ENCODE results near the gene DDX10.

DNA sequence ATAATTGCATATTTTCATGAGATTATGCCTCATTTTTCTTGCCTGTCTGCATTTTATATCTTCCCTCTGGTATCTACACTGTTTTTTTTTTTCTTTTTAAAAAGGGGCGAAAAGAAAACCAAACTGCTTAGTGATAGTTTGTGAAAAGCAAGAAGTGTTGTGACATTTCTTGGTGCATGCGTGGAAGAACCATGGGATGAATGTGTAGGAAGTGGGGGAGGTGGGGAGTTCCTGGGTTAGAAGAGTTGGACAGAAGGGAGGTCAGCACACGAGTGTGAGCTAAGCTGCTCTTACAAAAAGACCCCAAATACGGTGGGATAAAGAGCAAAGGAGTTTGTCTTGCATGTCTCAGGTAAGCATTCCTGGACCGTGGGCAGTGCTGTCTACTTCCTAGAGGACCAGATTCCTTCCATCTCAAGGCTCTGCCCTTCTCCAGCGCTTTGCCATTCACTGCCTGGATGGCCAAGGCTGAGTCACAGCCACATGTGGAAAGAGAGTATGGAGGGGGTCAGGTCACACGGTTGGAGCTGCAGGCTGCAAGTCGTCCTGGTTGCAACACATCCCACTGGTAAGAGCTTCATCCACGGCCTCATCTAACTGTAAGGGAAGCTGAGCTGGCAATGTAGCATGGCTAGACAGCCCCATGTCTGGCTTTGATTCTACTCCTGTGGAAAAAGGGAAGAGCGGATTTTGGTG is 300.6 kb downstream of the DDX10 start:
- TF ChIP-seq, protein P1, sequence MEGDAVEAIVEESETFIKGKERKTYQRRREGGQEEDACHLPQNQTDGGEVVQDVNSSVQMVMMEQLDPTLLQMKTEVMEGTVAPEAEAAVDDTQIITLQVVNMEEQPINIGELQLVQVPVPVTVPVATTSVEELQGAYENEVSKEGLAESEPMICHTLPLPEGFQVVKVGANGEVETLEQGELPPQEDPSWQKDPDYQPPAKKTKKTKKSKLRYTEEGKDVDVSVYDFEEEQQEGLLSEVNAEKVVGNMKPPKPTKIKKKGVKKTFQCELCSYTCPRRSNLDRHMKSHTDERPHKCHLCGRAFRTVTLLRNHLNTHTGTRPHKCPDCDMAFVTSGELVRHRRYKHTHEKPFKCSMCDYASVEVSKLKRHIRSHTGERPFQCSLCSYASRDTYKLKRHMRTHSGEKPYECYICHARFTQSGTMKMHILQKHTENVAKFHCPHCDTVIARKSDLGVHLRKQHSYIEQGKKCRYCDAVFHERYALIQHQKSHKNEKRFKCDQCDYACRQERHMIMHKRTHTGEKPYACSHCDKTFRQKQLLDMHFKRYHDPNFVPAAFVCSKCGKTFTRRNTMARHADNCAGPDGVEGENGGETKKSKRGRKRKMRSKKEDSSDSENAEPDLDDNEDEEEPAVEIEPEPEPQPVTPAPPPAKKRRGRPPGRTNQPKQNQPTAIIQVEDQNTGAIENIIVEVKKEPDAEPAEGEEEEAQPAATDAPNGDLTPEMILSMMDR (IDR thresholded peaks at IDR 0.05 in 2 of 3, conservative IDR thresholded peaks at IDR 0.05 in 1 of 3; ENCODE audit: insufficient read depth in 2 of 3, low read depth in 1 of 3, low read length in 3 of 3), result no peak
- no peak for TF ChIP-seq POLR2A (conservative IDR thresholded peaks at IDR 0.05)
- no peak for TF ChIP-seq NFATC3 (IDR thresholded peaks at IDR 0.05)
- TF ChIP-seq PTTG1 (tag; IDR thresholded peaks at IDR 0.05; ENCODE audit: low read depth), result no peak
